Measurements from ENCODE around the gene ULBP2.
"Not testable (repeated sequence)": the region's sequence is repeated elsewhere in the genome, so short reads cannot be mapped to it uniquely, and the experiment has no call there.

ULBP2 gene

GRCh38 chr6:149988550-149989346 is 46.9 kb downstream of the ULBP2 start:
- Histone ChIP-seq H3K27ac (no peak overlapping the region), H3K4me3 (no peak overlapping the region)
- TF ChIP-seq CTCF (IDR thresholded peaks at IDR 0.05): no peak
- no peak for DNase-seq (ENCODE audit: low spot score)

DNA sequence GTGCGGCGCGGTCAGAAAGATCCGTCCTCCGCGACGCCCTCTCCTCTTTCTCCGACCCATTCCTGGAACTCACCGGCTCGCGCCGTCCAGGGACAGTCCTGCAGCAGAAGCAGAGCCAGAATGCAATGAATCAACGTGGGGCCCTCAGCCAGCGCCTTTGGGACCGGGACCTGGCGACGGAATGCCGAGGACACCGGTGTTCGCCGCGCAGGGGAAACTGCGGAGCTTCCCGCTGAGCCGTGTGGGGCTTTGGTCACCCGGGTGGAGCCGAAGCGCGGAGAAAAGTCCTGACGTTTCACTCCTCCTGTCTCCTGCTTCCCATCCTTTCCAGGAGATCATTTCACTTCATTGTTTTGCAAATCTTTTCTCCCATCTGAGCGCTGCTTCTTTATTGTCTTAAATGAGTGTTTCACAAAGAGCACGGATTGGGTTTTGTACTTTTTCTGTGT is 48.4 kb downstream of the ULBP2 start:
- DNase-seq (ENCODE audit: low spot score): no peak
- Histone ChIP-seq H3K4me3 (peak overlapping the region; percentile 63), H3K27ac (no peak overlapping the region)
- no peak for TF ChIP-seq CTCF (IDR thresholded peaks at IDR 0.05)

- Histone ChIP-seq H3K27ac (no peak overlapping the region), H3K4me3 (peak overlapping the region; percentile 63)
- TF ChIP-seq CTCF (IDR thresholded peaks at IDR 0.05): no peak
- DNase-seq (ENCODE audit: low spot score): no peak
Measured at GRCh38 chr6:149990661-149991471, 49.1 kb downstream of the ULBP2 start.

- not testable (repeated sequence) for H3K27ac ChIP-seq; H3K4me3 ChIP-seq; DNase-seq (ENCODE audit: low spot score)
Measured at GRCh38 chr6:149991472-149991795, 49.6 kb downstream of the ULBP2 start.

- DNase-seq (ENCODE audit: low spot score): no peak
- no peak overlapping the region for H3K27ac ChIP-seq
- TF ChIP-seq CTCF (IDR thresholded peaks at IDR 0.05): no peak
- no peak overlapping the region for H3K4me3 ChIP-seq
Measured at GRCh38 chr6:149991838-149992237, 50.0 kb downstream of the ULBP2 start.

DNA sequence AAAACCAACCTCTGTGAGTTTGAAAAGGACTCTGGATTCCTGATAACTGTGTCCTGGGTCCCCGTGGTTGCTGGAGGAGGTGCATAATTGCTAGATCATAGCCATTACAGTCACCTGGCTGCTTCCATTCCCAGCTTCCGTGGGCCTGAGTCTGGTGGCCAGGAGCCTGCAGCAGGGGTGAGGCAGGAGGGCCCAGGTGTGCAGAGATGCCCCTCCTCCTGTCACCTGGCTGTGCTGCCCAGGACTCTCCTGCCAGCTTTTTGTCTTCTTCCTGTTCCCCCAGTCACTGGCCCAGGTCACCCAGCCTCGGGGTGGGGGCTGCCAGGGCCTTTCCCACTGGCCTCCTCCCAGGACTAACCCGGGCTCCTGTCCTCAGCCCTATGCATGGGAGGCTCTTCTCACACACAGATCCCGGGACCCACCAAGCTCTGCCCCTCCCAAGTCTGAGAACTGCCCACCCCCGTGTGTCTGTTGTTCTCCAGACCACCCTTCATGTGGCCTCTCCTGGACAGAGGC is 53.5 kb downstream of the ULBP2 start:
- H3K4me3 ChIP-seq: no peak overlapping the region
- no peak for DNase-seq (ENCODE audit: low spot score)
- TF ChIP-seq CTCF (IDR thresholded peaks at IDR 0.05): no peak
- no peak overlapping the region for H3K27ac ChIP-seq

GRCh38 chr6:149995971-149996370 is 54.2 kb downstream of the ULBP2 start:
- no peak for TF ChIP-seq CTCF (IDR thresholded peaks at IDR 0.05)
- DNase-seq (ENCODE audit: low spot score): no peak
- Histone ChIP-seq H3K4me3 (no peak overlapping the region), H3K27ac (no peak overlapping the region)
